IMR-90 (cell line): ENCODE measurements around the gene INF2. TPM values are rescaled to one million over a fixed set of nuclear protein-coding genes. Genes with fewer than 3 reads are reported as not detected.

Source experiments
- ATAC-seq: fragments of 200-7000 bp; cut with Tn5 transposase; 2 replicates; pipeline ENCODE4 v1.9.1; 2020; ENCODE audit warnings: low read depth, mild to moderate bottlenecking, moderate library complexity
- BruUV-seq: library from RNA; stranded (reverse); fragments of 400-500 nt; replicated peaks from 2 replicates; lab custom pipeline; 2021; lab: Mats Ljungman, UMichigan
- CTCF ChIA-PET: fragments of 300-600 bp; formaldehyde crosslinking; extraction: SDS; loops from one replicate; lab custom pipeline; 2021; ENCODE audit warnings: antibody characterized with exemption; lab: Yijun Ruan, JAX
- POLR2A ChIA-PET: fragments of 300-600 bp; sonication (Branson Sonifier 250); formaldehyde crosslinking; loops from one replicate; lab custom pipeline; 2022; ENCODE audit warnings: antibody characterized with exemption; ENCODE audit not compliant: unreplicated experiment; lab: Charles Lee
- DNase-seq: peaks from one replicate; pipeline ENCODE4 v3.0.0; 2013
- H2AFZ ChIP-seq: replicated peaks from 2 replicates; pipeline ENCODE3; 2013; ENCODE audit warnings: low read length, mild to moderate bottlenecking; ENCODE audit not compliant: poor library complexity
- H2AK5ac ChIP-seq: 2 replicates; pipeline ENCODE4 v1.6.1; 2013; ENCODE audit warnings: low read depth, low read length, inconsistent platforms
- H2AK9ac ChIP-seq: replicated peaks from 2 replicates; pipeline ENCODE3; 2013; ENCODE audit warnings: mild to moderate bottlenecking, low read depth, low read length, moderate library complexity; ENCODE audit not compliant: poor library complexity
- H2BK120ac ChIP-seq: 2 replicates; pipeline ENCODE4 v1.6.1; 2013; ENCODE audit warnings: low read depth, low read length, inconsistent platforms
- H2BK15ac ChIP-seq: 3 replicates; pipeline ENCODE4 v1.6.1; 2013; ENCODE audit warnings: low read depth, low read length, inconsistent platforms
- H2BK20ac ChIP-seq: 2 replicates; pipeline ENCODE4 v1.6.1; 2013; ENCODE audit warnings: low read depth, mild to moderate bottlenecking, inconsistent platforms, low read length, moderate library complexity
- H2BK5ac ChIP-seq: 2 replicates; pipeline ENCODE4 v1.6.1; 2013; ENCODE audit warnings: mild to moderate bottlenecking, low read depth, low read length, inconsistent platforms; ENCODE audit not compliant: poor library complexity, severe bottlenecking
- H3K14ac ChIP-seq: replicated peaks from 2 replicates; pipeline ENCODE4 v1.6.1; 2013; ENCODE audit warnings: low read depth, low read length, inconsistent platforms
- H3K18ac ChIP-seq: 2 replicates; pipeline ENCODE4 v1.6.1; 2013; ENCODE audit warnings: low read depth, low read length, control low read depth
- H3K23ac ChIP-seq: 2 replicates; pipeline ENCODE4 v1.6.1; 2013; ENCODE audit warnings: low read depth, low read length, inconsistent platforms
- H3K27ac ChIP-seq: 2 replicates; pipeline ENCODE4 v1.5.1; 2013; ENCODE audit warnings: mild to moderate bottlenecking, control low read depth, low read length; ENCODE audit not compliant: insufficient read depth
- H3K27me3 ChIP-seq: 2 replicates; pipeline ENCODE4 v1.6.1; 2013; ENCODE audit warnings: low read length; ENCODE audit not compliant: control insufficient read depth, insufficient read depth
- H3K36me3 ChIP-seq: 2 replicates; pipeline ENCODE4 v1.6.1; 2013; ENCODE audit warnings: low read length, mixed read lengths; ENCODE audit not compliant: control insufficient read depth, insufficient read depth
- H3K4ac ChIP-seq: 2 replicates; pipeline ENCODE4 v1.6.1; 2013; ENCODE audit warnings: low read depth, low read length, inconsistent platforms
- H3K4me1 ChIP-seq: 2 replicates; pipeline ENCODE4 v1.6.1; 2013; ENCODE audit warnings: low read length, mixed read lengths; ENCODE audit not compliant: control insufficient read depth, insufficient read depth
- H3K4me2 ChIP-seq: 2 replicates; pipeline ENCODE4 v1.6.1; 2013; ENCODE audit warnings: low read depth, mild to moderate bottlenecking, control low read depth, low read length, moderate library complexity
- H3K4me3 ChIP-seq: 2 replicates; pipeline ENCODE4 v1.5.1; 2013; ENCODE audit warnings: low read depth, mild to moderate bottlenecking, control low read depth, low read length, moderate library complexity; ENCODE audit not compliant: insufficient read depth
- H3K56ac ChIP-seq: 2 replicates; pipeline ENCODE4 v1.6.1; 2013; ENCODE audit warnings: low read length, inconsistent platforms; ENCODE audit not compliant: insufficient read depth; ENCODE audit errors: extremely low read depth
- H3K79me1 ChIP-seq, 2 experiments: 2 replicates each; pipeline ENCODE4 v1.6.1; 2013; ENCODE audit warnings: low read length in 2 of 2, inconsistent platforms in 1 of 2, low read depth in 1 of 2
- H3K9ac ChIP-seq: 2 replicates; pipeline ENCODE4 v1.6.1; 2013; ENCODE audit warnings: low read depth, low read length, control low read depth
- H3K9me1 ChIP-seq: 2 replicates; pipeline ENCODE4 v1.6.1; 2013; ENCODE audit warnings: low read length, inconsistent platforms; ENCODE audit not compliant: insufficient read depth
- H3K9me3 ChIP-seq: 2 replicates; pipeline ENCODE4 v1.6.1; 2013; ENCODE audit warnings: low read length; ENCODE audit not compliant: control insufficient read depth, insufficient read depth
- H4K20me1 ChIP-seq: 2 replicates; pipeline ENCODE4 v1.6.1; 2013; ENCODE audit warnings: low read length, inconsistent platforms; ENCODE audit not compliant: insufficient read depth
- H4K5ac ChIP-seq: 2 replicates; pipeline ENCODE4 v1.6.1; 2013; ENCODE audit warnings: mild to moderate bottlenecking, low read depth, low read length, control low read depth
- H4K8ac ChIP-seq, 2 experiments: 2 replicates each; pipeline ENCODE4 v1.6.1; 2013; ENCODE audit warnings: low read depth in 2 of 2, low read length in 2 of 2, control low read depth in 1 of 2, inconsistent platforms in 1 of 2
- H4K91ac ChIP-seq: 2 replicates; pipeline ENCODE4 v1.6.1; 2013; ENCODE audit warnings: low read depth, low read length, inconsistent platforms; ENCODE audit not compliant: insufficient read depth
- NFE2L2 ChIP-seq: fragments of 150-350 bp; IDR thresholded peaks from 2 replicates; pipeline ENCODE4 v1.6.1; 2016; ENCODE audit warnings: low read depth, mild to moderate bottlenecking, low read length
- WGBS, 2 experiments: methylation state at CpG; one replicate each; pipeline versions ENCODE4 v1.1.5 to v1.1.7; 2013; ENCODE audit warnings: missing lambda C conversion rate in 2 of 2; ENCODE audit not compliant: insufficient read length in 1 of 2; ENCODE audit errors: extremely low coverage in 2 of 2; 5-methylcytosine and 5-hydroxymethylcytosine counted together
- dilution Hi-C: fragments of 300-500 bp; cut with HindIII; formaldehyde crosslinking; loops from one replicate; pipeline ENCODE4 v1.14.3; 2018; ENCODE audit warnings: low sequenced_read_pairs; ENCODE audit not compliant: unreplicated experiment
- in situ Hi-C: fragments of 300-500 bp; cut with MboI; formaldehyde crosslinking; loops from 3 replicates; pipeline ENCODE4 v1.14.3; 2019; ENCODE audit warnings: low sequenced_read_pairs, inconsistent platforms, mixed read lengths
- intact Hi-C: fragments of 100-400 bp; cut with micrococcal nuclease; formaldehyde crosslinking; loops from 2 replicates; pipeline ENCODE4 v1.10.0; 2022
- polyA plus RNA-seq, 3 experiments: library from polyadenylated mRNA; depleted of rRNA; stranded (reverse); fragments of >200 nt; gene quantifications; 2 replicates each; pipeline ENCODE4 v1.2.3, GENCODE V29; 2012; ENCODE audit warnings: low replicate concordance in 1 of 3
- total RNA-seq: library from RNA; depleted of rRNA; stranded (reverse); fragments of >200 nt; gene quantifications from 2 replicates; pipeline ENCODE4 v1.2.3, GENCODE V29; 2012
- TF ChIP-seq, protein P1 (sequence below): conservative IDR thresholded peaks from 2 replicates; pipeline ENCODE4 v1.5.1; 2012; ENCODE audit warnings: mild to moderate bottlenecking, low read depth, low read length, improper control_type of control experiment

INF2 gene
- total and polyA plus RNA-seq, 2 of the 4 experiments (the other 2 are of a cell fraction) = 16.8 to 62.1 TPM

DNA sequence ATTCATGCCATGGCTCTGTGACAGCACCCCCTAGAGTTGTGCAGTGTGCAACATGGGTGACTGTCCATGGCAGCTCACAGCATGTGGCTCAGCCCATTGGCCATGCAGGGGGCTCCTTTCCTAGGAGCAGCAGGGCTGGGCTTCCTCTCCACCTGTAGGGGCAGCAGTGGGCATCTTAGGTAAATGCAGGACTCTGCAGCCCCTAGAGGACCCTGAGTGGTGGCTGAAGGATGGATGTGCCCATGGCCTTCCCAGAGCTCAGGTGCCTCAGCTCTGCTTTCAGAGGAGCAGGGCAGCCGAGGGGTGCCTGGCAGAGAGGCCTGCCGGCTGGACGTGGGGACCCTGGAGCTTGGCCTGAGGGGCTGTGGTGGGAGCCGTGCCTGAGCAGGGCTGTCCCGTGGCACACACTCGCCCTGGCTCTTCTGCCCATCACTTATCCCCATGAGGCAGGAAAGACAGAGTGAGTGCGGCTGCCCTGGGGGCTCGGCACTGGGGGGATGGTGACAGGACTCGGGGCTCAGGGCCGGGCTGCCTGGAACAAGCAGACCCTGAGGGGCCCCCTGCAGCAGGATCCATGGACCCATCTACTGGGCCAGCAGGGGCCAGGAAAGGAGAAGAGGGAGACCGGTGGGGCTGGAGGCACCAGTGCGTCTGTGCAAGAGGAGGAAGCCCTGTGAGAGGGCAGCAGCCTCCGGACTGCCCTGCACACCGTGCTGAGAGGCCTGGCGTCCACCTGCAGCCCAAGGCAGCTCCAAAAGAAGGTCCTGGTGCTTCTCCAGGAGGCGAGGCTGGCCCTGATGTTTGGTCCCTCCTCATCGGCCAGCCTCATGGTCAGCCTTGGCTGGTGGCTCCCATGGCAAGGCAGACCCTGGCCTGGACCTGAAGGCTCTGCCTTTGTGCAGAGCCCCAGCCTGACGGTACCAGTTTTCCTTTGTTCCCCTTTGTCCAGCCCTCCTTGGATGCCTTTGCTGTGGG lies 42.2 kb downstream of the INF2 start:
- dilution Hi-C loops = no loop called here
- peak overlapping the region; percentile 26 for H2AFZ ChIP-seq
- peak overlapping the region; percentile 13 for H2AK9ac ChIP-seq
- no peaks in the 10 kb centered on the region for H4K20me1 ChIP-seq
- H4K91ac ChIP-seq = no peak overlapping the region
- H3K79me1 ChIP-seq = no peaks in the 10 kb centered on the region
- ChIA-PET CTCF (interaction anchor here (0.7 kb wide), 1 partner anchor 16 kb away, joined by 3 read pairs; no protein-coding TSS in a partner anchor), POLR2A (no interaction called here)
- intact Hi-C loops = no loop called here
- 82% methylated on average over 7 of the region's 18 CpGs; no CpG with 5 or more reads in 1 of the 2 experiments for WGBS, 2 experiments
- DNase-seq (no peak), ATAC-seq (no peak)
- TF ChIP-seq, protein P1, sequence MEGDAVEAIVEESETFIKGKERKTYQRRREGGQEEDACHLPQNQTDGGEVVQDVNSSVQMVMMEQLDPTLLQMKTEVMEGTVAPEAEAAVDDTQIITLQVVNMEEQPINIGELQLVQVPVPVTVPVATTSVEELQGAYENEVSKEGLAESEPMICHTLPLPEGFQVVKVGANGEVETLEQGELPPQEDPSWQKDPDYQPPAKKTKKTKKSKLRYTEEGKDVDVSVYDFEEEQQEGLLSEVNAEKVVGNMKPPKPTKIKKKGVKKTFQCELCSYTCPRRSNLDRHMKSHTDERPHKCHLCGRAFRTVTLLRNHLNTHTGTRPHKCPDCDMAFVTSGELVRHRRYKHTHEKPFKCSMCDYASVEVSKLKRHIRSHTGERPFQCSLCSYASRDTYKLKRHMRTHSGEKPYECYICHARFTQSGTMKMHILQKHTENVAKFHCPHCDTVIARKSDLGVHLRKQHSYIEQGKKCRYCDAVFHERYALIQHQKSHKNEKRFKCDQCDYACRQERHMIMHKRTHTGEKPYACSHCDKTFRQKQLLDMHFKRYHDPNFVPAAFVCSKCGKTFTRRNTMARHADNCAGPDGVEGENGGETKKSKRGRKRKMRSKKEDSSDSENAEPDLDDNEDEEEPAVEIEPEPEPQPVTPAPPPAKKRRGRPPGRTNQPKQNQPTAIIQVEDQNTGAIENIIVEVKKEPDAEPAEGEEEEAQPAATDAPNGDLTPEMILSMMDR = peak; percentile 43
- no peak for TF ChIP-seq NFE2L2
- H3K36me3 ChIP-seq = no peaks in the 10 kb centered on the region
- no peak overlapping the region for H2AK5ac ChIP-seq
- H2BK120ac ChIP-seq = no peak overlapping the region
- no peak overlapping the region for H3K56ac ChIP-seq
- no peak overlapping the region for H3K27ac ChIP-seq
- in situ Hi-C loops = no loop called here
- H3K4ac ChIP-seq = no peak overlapping the region
- no peaks in the 10 kb centered on the region for H3K9me3 ChIP-seq
- no peak overlapping the region for H4K8ac ChIP-seq
- H2BK15ac ChIP-seq = no peak overlapping the region
- no peak overlapping the region for H3K14ac ChIP-seq
- H4K5ac ChIP-seq = no peak overlapping the region
- H2BK5ac ChIP-seq = no peak overlapping the region
- no peak overlapping the region for H3K23ac ChIP-seq
- H2BK20ac ChIP-seq = no peak overlapping the region
- H3K4me3 ChIP-seq = no peak overlapping the region
- no peaks in the 10 kb centered on the region; the same call in 1 of the 2 replicates for H3K27me3 ChIP-seq
- H3K9me1 ChIP-seq = peaks cover 5% of the 10 kb centered on the region; the same call in 1 of the 2 replicates
- H3K18ac ChIP-seq = no peak overlapping the region
- H3K4me1 ChIP-seq = peaks cover 12% of the 10 kb centered on the region
- BruUV-seq = no TSS peak
- H3K4me2 ChIP-seq = no peak overlapping the region
- no peak overlapping the region for H3K9ac ChIP-seq
